Ovary (tissue), 3 donors: Measurements from ENCODE around the gene PLXNB2.
A peak's percentile ranks its signal among the peaks of the same experiment; 100 is the strongest.

Experiments
- EP300 ChIP-seq: sonication (generic); formaldehyde crosslinking; IDR thresholded peaks from one replicate; pipeline ENCODE4 v1.6.1; 2017; ENCODE audit warnings: antibody characterized with exemption
- TF ChIP-seq, protein P1 (sequence below), 3 donors: fragments of 450-650 bp in 2 of 3; fragments of 200-600 bp in 1 of 3; IDR thresholded peaks; one replicate each; pipeline versions ENCODE4 v1.5.1 to v1.8.0; 2016 to 2022; ENCODE audit warnings: antibody characterized with exemption in 3 of 3, mild to moderate bottlenecking in 1 of 3
- donor health status: DM: no; HTN: no; CAD: no.

DNA sequence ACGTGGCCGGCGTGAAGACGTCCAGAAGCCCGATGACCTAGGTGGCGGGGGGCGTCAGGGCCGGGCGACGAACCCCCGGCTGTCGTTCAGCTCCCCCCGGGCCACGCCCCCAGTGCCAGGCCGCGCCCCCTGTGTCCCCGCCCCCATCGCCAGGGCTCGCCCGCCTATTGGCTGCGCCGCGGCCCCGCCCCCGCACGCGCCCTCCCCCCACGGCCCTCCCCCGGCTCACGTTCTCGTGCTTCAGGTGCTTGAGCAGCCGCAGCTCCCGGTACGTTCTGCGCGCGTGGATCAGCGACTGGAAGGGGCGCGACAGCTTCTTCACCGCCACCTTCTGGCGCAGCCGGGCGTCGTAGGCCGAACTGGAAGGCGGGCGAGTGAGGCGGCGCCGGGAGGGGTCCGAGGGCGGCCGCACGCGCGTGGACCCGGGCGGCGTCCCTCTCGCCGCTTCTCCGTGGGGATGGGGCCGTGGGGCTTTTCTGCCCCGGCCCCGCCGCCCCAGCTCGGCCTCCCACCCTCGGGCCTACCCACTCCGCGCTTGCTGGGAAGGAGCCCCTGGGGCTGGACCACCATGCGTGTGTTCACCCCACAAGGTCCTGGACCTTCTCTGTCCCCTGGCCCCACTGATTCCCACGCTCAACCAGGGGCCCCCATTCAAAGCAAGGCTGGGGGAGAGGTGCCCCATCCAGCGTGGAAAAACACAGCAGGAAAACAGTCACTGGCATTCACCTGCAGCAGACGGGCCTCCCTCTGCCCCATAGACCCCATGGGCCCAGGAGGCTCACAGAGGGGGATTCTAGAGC lies 39.7 kb downstream of the PLXNB2 start:
- TF ChIP-seq, protein P1, sequence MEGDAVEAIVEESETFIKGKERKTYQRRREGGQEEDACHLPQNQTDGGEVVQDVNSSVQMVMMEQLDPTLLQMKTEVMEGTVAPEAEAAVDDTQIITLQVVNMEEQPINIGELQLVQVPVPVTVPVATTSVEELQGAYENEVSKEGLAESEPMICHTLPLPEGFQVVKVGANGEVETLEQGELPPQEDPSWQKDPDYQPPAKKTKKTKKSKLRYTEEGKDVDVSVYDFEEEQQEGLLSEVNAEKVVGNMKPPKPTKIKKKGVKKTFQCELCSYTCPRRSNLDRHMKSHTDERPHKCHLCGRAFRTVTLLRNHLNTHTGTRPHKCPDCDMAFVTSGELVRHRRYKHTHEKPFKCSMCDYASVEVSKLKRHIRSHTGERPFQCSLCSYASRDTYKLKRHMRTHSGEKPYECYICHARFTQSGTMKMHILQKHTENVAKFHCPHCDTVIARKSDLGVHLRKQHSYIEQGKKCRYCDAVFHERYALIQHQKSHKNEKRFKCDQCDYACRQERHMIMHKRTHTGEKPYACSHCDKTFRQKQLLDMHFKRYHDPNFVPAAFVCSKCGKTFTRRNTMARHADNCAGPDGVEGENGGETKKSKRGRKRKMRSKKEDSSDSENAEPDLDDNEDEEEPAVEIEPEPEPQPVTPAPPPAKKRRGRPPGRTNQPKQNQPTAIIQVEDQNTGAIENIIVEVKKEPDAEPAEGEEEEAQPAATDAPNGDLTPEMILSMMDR (IDR thresholded peaks at IDR 0.05): peak in 1 of 3 donors; percentile 16
- no peak for TF ChIP-seq EP300
